Panc1 (cell line): ENCODE measurements around the gene INCA1.

Experiments
- CTCF ChIP-seq: fragments of 450-650 bp; IDR thresholded peaks from 2 replicates; pipeline ENCODE4 v1.5.1; 2017; ENCODE audit warnings: mild to moderate bottlenecking
- POLR2AphosphoS5 ChIP-seq: IDR thresholded peaks from 2 replicates; pipeline ENCODE4 v1.6.1; 2012; ENCODE audit warnings: mild to moderate bottlenecking, low read depth, low read length, moderate library complexity
- SIN3A ChIP-seq: IDR thresholded peaks from 2 replicates; pipeline ENCODE4 v1.6.1; 2012; ENCODE audit warnings: low read depth, mild to moderate bottlenecking, low read length, moderate library complexity, borderline replicate concordance; ENCODE audit not compliant: insufficient read depth
- TF ChIP-seq, protein P1 (sequence below), 2 experiments: IDR thresholded peaks; 2 replicates each; pipeline ENCODE4 v1.6.1; 2011 to 2012; ENCODE audit warnings: low read depth in 2 of 2, control low read depth in 1 of 2, low read length in 1 of 2, mild to moderate bottlenecking in 1 of 2, moderate library complexity in 1 of 2; ENCODE audit not compliant: insufficient read depth in 1 of 2

GRCh38 chr17:4994081-4994595, 3.2 kb downstream of the INCA1 start:
- TF ChIP-seq POLR2AphosphoS5 (no peak), CTCF (no peak), SIN3A (no peak)
- TF ChIP-seq, protein P1, sequence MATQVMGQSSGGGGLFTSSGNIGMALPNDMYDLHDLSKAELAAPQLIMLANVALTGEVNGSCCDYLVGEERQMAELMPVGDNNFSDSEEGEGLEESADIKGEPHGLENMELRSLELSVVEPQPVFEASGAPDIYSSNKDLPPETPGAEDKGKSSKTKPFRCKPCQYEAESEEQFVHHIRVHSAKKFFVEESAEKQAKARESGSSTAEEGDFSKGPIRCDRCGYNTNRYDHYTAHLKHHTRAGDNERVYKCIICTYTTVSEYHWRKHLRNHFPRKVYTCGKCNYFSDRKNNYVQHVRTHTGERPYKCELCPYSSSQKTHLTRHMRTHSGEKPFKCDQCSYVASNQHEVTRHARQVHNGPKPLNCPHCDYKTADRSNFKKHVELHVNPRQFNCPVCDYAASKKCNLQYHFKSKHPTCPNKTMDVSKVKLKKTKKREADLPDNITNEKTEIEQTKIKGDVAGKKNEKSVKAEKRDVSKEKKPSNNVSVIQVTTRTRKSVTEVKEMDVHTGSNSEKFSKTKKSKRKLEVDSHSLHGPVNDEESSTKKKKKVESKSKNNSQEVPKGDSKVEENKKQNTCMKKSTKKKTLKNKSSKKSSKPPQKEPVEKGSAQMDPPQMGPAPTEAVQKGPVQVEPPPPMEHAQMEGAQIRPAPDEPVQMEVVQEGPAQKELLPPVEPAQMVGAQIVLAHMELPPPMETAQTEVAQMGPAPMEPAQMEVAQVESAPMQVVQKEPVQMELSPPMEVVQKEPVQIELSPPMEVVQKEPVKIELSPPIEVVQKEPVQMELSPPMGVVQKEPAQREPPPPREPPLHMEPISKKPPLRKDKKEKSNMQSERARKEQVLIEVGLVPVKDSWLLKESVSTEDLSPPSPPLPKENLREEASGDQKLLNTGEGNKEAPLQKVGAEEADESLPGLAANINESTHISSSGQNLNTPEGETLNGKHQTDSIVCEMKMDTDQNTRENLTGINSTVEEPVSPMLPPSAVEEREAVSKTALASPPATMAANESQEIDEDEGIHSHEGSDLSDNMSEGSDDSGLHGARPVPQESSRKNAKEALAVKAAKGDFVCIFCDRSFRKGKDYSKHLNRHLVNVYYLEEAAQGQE (IDR thresholded peaks at IDR 0.05; ENCODE audit: insufficient read depth in 1 of 2, low read depth in 2 of 2, low read length in 1 of 2) = no peak
